Psoas muscle (tissue), 8 donors: ENCODE results near the gene ARHGEF16. TPM values are rescaled to one million over a fixed set of nuclear protein-coding genes. Genes with fewer than 3 reads are reported as not detected.

ENCODE experiments used
- ATAC-seq, 4 donors: fragments of 200-7000 bp; cut with Tn5 transposase; one replicate each; pipeline ENCODE4 v1.9.1; 2020; ENCODE audit warnings: moderate library complexity in 3 of 4, mild to moderate bottlenecking in 2 of 4
- DNase-seq, 2 donors: peaks; one replicate each; pipeline ENCODE4 v3.0.0-alpha.2; 2020
- H3K27ac ChIP-seq: fragments of 200-600 bp; one replicate; pipeline ENCODE4 v1.8.0; 2022
- H3K27me3 ChIP-seq, 3 donors: fragments of 200-600 bp in 1 of 3; one replicate each; pipeline versions ENCODE4 v1.6.1 to v1.8.0; 2013 to 2022; ENCODE audit warnings: low read length in 2 of 3, mild to moderate bottlenecking in 2 of 3, moderate library complexity in 1 of 3; ENCODE audit not compliant: insufficient read depth in 3 of 3
- H3K36me3 ChIP-seq, 2 donors: fragments of 200-600 bp in 1 of 2; one replicate each; pipeline versions ENCODE4 v1.6.1 to v1.8.0; 2013 to 2022; ENCODE audit warnings: low read depth in 1 of 2, mild to moderate bottlenecking in 1 of 2, moderate library complexity in 1 of 2; ENCODE audit not compliant: insufficient read depth in 1 of 2
- H3K4me1 ChIP-seq: fragments of 200-600 bp; one replicate; pipeline ENCODE4 v1.8.0; 2022
- H3K4me3 ChIP-seq: fragments of 200-600 bp; one replicate; pipeline ENCODE4 v1.8.0; 2022; ENCODE audit warnings: mild to moderate bottlenecking
- H3K9me3 ChIP-seq: fragments of 200-600 bp; one replicate; pipeline ENCODE4 v1.8.0; 2022
- CTCF ChIP-seq: fragments of 200-600 bp; IDR thresholded peaks from one replicate; pipeline ENCODE4 v1.8.0; 2022; ENCODE audit warnings: antibody characterized with exemption
- WGBS, 3 donors: extraction: QIAGEN DNeasy Blood & Tissue Kit; methylation state at CpG; one replicate each; pipeline versions ENCODE4 v1.1.6 to v1.1.7; 2013; 5-methylcytosine and 5-hydroxymethylcytosine counted together
- intact Hi-C, 2 donors: fragments of 100-400 bp; cut with DNase I; formaldehyde crosslinking; loops; one replicate each; pipeline versions ENCODE4 v1.11.0 to v1.14.2; 2022
- polyA plus RNA-seq, 3 donors: library from polyadenylated mRNA; stranded (reverse); fragments of 200-250 nt; gene quantifications; one replicate each; pipeline ENCODE4 v1.2.3, GENCODE V29; 2013
- total RNA-seq, 4 donors: library from RNA; stranded (reverse); fragmentation: NEBNext Ultra II Directional in 2 of 4; extraction: Animal tissue kit (Norgen Biotek cat#: 25700) in 2 of 4; gene quantifications; one replicate each; pipeline versions ENCODE4 v1.2.1 to v1.2.4, GENCODE V29; 2021 to 2023
- donor health status: healthy with polysubstance abuse.
- donor health status: DM: no; HTN: no; CAD: no; lungs with moderate emphysema.
- donor health status: Bipolar disorder and iron deficiency.
- donor health status: healthy.
- donor health status: DM: yes; HTN: yes; CAD: no.
- donor health status: DM: no; HTN: no; CAD: no.
- donor health status: DM: no; HTN: no; CAD: no.
- donor health status: DM: yes; HTN: yes; CAD: no.

Gene ARHGEF16
- total and polyA plus RNA-seq, 7 donors: 0.29 to 0.56 (median 0.51) TPM

GRCh38 chr1:3451994-3452865 lies 2.2 kb upstream of the ARHGEF16 start:
- Histone ChIP-seq H3K4me1 (peaks cover 12% of the 10 kb centered on the region), H3K4me3 (no peak overlapping the region), H3K27me3 (peaks cover 0 to 8% (median 0%) of the 10 kb centered on the region in 3 donors), H3K27ac (no peak overlapping the region), H3K9me3 (no peaks in the 10 kb centered on the region), H3K36me3 (no peaks in the 10 kb centered on the region)
- WGBS, 3 donors: 70 to 80% (median 72%) methylated on average over 20 to 23 of the region's 23 CpGs
- no peak for ATAC-seq
- peak; percentile 13 to 48 for DNase-seq
- TF ChIP-seq CTCF: no peak
- intact Hi-C loops: loop anchor here (2.0 to 5.0 kb wide), 3 partner anchors 33 to 270 kb away; no protein-coding TSS in a partner anchor

- no peaks in the 10 kb centered on the region for H3K9me3 ChIP-seq
- H3K36me3 ChIP-seq: no peaks in the 10 kb centered on the region
- peaks cover 17% of the 10 kb centered on the region for H3K4me1 ChIP-seq
- no peak for TF ChIP-seq CTCF
- peaks cover 0 to 8% (median 0%) of the 10 kb centered on the region in 3 donors for H3K27me3 ChIP-seq
- no peak overlapping the region for H3K27ac ChIP-seq
- DNase-seq (no peak), ATAC-seq (no peak)
- intact Hi-C loops: loop anchor here (1.0 to 5.0 kb wide), 4 partner anchors 31 to 269 kb away; no protein-coding TSS in a partner anchor
- no peak overlapping the region for H3K4me3 ChIP-seq
- WGBS, 3 donors: 52 to 60% (median 59%) methylated on average over 5 of the region's 5 CpGs
Observed at GRCh38 chr1:3452866-3453175, 1.6 kb upstream of the ARHGEF16 start.

- 25 to 30% (median 25%) methylated on average over 16 to 18 of the region's 18 CpGs for WGBS, 3 donors
- peaks cover 0 to 8% (median 0%) of the 10 kb centered on the region in 3 donors for H3K27me3 ChIP-seq
Observed at GRCh38 chr1:3453203-3453761, 1.2 kb upstream of the ARHGEF16 start.

More at GRCh38 chr1:3453203-3453761, 1.2 kb upstream of the ARHGEF16 start:
- Histone ChIP-seq H3K36me3 (no peaks in the 10 kb centered on the region), H3K27ac (no peak overlapping the region), H3K4me3 (no peak overlapping the region), H3K9me3 (no peaks in the 10 kb centered on the region), H3K4me1 (peaks cover 21% of the 10 kb centered on the region)
- TF ChIP-seq CTCF: peak; percentile 98
- intact Hi-C loops: loop anchor here (1.0 to 5.0 kb wide), 4 partner anchors 31 to 269 kb away; no protein-coding TSS in a partner anchor
- ATAC-seq (peak; percentile 85 to 92 (median 89)), DNase-seq (peak; percentile 71 to 84)
